Activated CD4-positive, alpha-beta T cell treated with anti-CD3 and anti-CD28 coated beads for 36 hours (primary cell): ENCODE data around the gene TBCD. TPM values are rescaled to one million over a fixed set of nuclear protein-coding genes. Genes with fewer than 3 reads are reported as not detected.
"Not testable (repeated sequence)": the region's sequence is repeated elsewhere in the genome, so short reads cannot be mapped to it uniquely, and the experiment has no call there.

Experiments
- ATAC-seq: fragments of 200-7000 bp; cut with Tn5 transposase; one replicate; pipeline ENCODE4 v1.10.0; 2021; ENCODE audit warnings: mild to moderate bottlenecking, moderate library complexity
- CTCF ChIA-PET: fragments of 350-600 bp; sonication (Branson Sonifier 250); formaldehyde crosslinking; loops from one replicate; lab custom pipeline; 2021; ENCODE audit warnings: antibody characterized with exemption; lab: Charles Lee
- POLR2A ChIA-PET: fragments of 350-600 bp; sonication (Branson Sonifier 250); formaldehyde crosslinking; loops from one replicate; lab custom pipeline; 2021; ENCODE audit warnings: antibody characterized with exemption, inconsistent platforms; lab: Charles Lee
- DNase-seq: peaks from one replicate; pipeline ENCODE4 v3.0.0-alpha.2; 2020
- H3K27ac Mint-ChIP-seq: one replicate; pipeline ENCODE4 v1.8.0; 2021; ENCODE audit warnings: mixed read lengths
- H3K27me3 Mint-ChIP-seq: one replicate; pipeline ENCODE4 v1.8.0; 2021; ENCODE audit warnings: mixed read lengths
- H3K36me3 Mint-ChIP-seq: one replicate; pipeline ENCODE4 v1.8.0; 2021; ENCODE audit warnings: low read depth, mixed read lengths
- H3K4me1 Mint-ChIP-seq: one replicate; pipeline ENCODE4 v1.8.0; 2021; ENCODE audit warnings: mixed read lengths
- H3K4me3 Mint-ChIP-seq: one replicate; pipeline ENCODE4 v1.8.0; 2021; ENCODE audit warnings: mild to moderate bottlenecking, moderate library complexity, mixed read lengths
- H3K9me3 Mint-ChIP-seq: one replicate; pipeline ENCODE4 v1.8.0; 2021; ENCODE audit warnings: low read depth, mixed read lengths
- intact Hi-C, 2 experiments: fragments of 100-400 bp; cut with DNase I in 1 of 2; cut with micrococcal nuclease in 1 of 2; formaldehyde crosslinking; loops; one replicate each; pipeline versions ENCODE4 v1.14.2 to v1.15.1; 2022 to 2024; cut with DNase I, micrococcal nuclease
- total RNA-seq, 2 experiments: library from RNA; stranded (reverse); gene quantifications; one replicate each; pipeline ENCODE4 v1.2.3, GENCODE V29; 2021

Gene TBCD
- total RNA-seq, 2 experiments from 2014 or later = 83.3 to 97.2 TPM

GRCh38 chr17:82974136-82974952 lies 222.5 kb downstream of the TBCD start:
- ChIA-PET POLR2A (no interaction called here), CTCF (interaction anchor here (1.0 kb wide), 1 partner anchor 11 kb away, joined by 5 read pairs; no protein-coding TSS in a partner anchor)
- no peak for DNase-seq
- peaks cover 18% of the 10 kb centered on the region for H3K4me1 Mint-ChIP-seq
- no peak overlapping the region for H3K4me3 Mint-ChIP-seq
- intact Hi-C loops = no loop called here
- no peak for ATAC-seq
- H3K36me3 Mint-ChIP-seq = no peaks in the 10 kb centered on the region
- no peak overlapping the region for H3K27ac Mint-ChIP-seq
- H3K27me3 Mint-ChIP-seq = no peaks in the 10 kb centered on the region
- no peaks in the 10 kb centered on the region for H3K9me3 Mint-ChIP-seq

GRCh38 chr17:82976982-82977488 lies 225.2 kb downstream of the TBCD start:
- H3K36me3 Mint-ChIP-seq = peaks cover 4% of the 10 kb centered on the region
- DNase-seq (no peak), ATAC-seq (no peak)
- H3K4me1 Mint-ChIP-seq = peaks cover 19% of the 10 kb centered on the region
- no peaks in the 10 kb centered on the region for H3K27me3 Mint-ChIP-seq
- ChIA-PET CTCF (no interaction called here), POLR2A (no interaction called here)
- H3K4me3 Mint-ChIP-seq = no peak overlapping the region
- no peaks in the 10 kb centered on the region for H3K9me3 Mint-ChIP-seq
- intact Hi-C loops = no loop called here
- H3K27ac Mint-ChIP-seq = no peak overlapping the region

DNA sequence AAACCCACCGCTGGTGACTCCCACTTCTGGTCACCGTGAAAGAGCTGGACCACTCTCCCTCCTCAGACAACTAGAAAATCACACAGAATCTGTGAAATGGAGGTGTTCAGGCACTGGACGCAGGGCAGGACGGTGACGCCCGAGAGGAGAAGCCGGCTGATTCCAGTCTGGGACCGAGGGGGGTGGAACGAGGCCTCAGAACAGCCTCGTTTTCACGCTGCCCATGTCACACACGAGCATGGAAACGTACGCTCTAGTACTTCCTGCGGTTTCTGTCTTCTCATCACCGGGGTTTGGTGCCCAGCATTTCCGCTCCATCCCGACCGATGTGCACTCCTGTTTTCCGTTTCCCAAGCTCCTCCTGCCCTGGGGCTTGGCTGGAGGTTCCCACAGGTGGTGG lies 225.7 kb downstream of the TBCD start:
- intact Hi-C loops = no loop called here
- ATAC-seq = no peak
- peaks cover 19% of the 10 kb centered on the region for H3K4me1 Mint-ChIP-seq

GRCh38 chr17:82978765-82979349 lies 227.0 kb downstream of the TBCD start:
- intact Hi-C loops = no loop called here
- CTCF ChIA-PET = interaction anchor here (1.4 kb wide), 1 partner anchor 11 kb away, joined by 3 read pairs; no protein-coding TSS in a partner anchor
- POLR2A ChIA-PET = no interaction called here
- Mint-ChIP-seq H3K27ac (peak overlapping the region; percentile 1), H3K4me1 (peaks cover 19% of the 10 kb centered on the region), H3K27me3 (no peaks in the 10 kb centered on the region), H3K9me3 (no peaks in the 10 kb centered on the region), H3K4me3 (no peak overlapping the region), H3K36me3 (peaks cover 6% of the 10 kb centered on the region)
- no peak for DNase-seq
- ATAC-seq = peak; percentile 82

More for the DNA sequence above, 225.7 kb downstream of the TBCD start:
- Mint-ChIP-seq H3K4me3 (no peak overlapping the region), H3K9me3 (no peaks in the 10 kb centered on the region), H3K27me3 (no peaks in the 10 kb centered on the region), H3K36me3 (peaks cover 5% of the 10 kb centered on the region), H3K27ac (no peak overlapping the region)
- ChIA-PET CTCF (no interaction called here), POLR2A (no interaction called here)
- DNase-seq = no peak

GRCh38 chr17:82979718-82980117 lies 227.9 kb downstream of the TBCD start:
- Mint-ChIP-seq H3K4me3 (no peak overlapping the region), H3K27ac (no peak overlapping the region), H3K27me3 (no peaks in the 10 kb centered on the region), H3K9me3 (no peaks in the 10 kb centered on the region), H3K36me3 (peaks cover 6% of the 10 kb centered on the region), H3K4me1 (peaks cover 21% of the 10 kb centered on the region)
- DNase-seq (no peak), ATAC-seq (no peak)
- intact Hi-C loops = no loop called here
- ChIA-PET CTCF (interaction anchor here (0.8 to 1.4 kb wide), 2 partner anchors 10 to 16 kb away, joined by 3 to 4 read pairs; no protein-coding TSS in a partner anchor), POLR2A (no interaction called here)

- ChIA-PET CTCF (no interaction called here), POLR2A (no interaction called here)
- Mint-ChIP-seq H3K27me3 (no peaks in the 10 kb centered on the region), H3K36me3 (peaks cover 6% of the 10 kb centered on the region), H3K4me1 (peaks cover 29% of the 10 kb centered on the region), H3K9me3 (no peaks in the 10 kb centered on the region), H3K4me3 (no peak overlapping the region), H3K27ac (no peak overlapping the region)
- no peak for DNase-seq
- no peak for ATAC-seq
- intact Hi-C loops = no loop called here
Measured at GRCh38 chr17:82980632-82981031, 228.8 kb downstream of the TBCD start.

DNA sequence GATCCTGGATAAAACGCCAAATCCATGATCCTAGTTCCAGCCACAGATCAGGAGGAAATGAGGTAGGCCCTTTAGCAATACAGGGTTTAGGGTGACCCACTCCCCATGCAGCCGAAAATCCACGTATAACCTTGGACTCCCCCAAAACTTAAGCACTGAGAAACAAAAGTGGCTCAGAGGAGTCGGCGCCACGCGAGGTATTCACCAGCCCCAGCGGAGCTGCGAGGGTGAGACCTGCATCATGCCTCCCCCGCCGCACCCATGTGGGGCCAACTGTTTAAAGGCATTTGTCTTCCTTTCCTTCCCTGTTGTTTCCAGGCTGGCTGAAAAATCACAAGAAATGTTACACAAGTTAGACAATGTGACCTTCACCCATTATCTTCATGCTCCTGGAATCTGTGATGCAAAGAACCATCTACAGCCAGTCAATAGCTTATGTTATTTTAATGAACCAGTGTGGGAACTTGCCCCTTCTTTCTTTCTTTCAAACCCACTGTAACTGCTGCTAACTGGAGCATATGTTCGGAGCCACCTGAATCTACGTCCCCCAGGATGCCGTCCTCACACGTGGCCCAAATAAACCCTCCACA lies 229.4 kb downstream of the TBCD start:
- no peak overlapping the region for H3K27ac Mint-ChIP-seq
- no peak overlapping the region for H3K4me3 Mint-ChIP-seq
- H3K9me3 Mint-ChIP-seq = no peaks in the 10 kb centered on the region
- ChIA-PET POLR2A (no interaction called here), CTCF (interaction anchor here (0.6 kb wide), 1 partner anchor 103 kb away, joined by 4 read pairs; no protein-coding TSS in a partner anchor)
- no peaks in the 10 kb centered on the region for H3K27me3 Mint-ChIP-seq
- intact Hi-C loops = no loop called here
- peaks cover 35% of the 10 kb centered on the region for H3K4me1 Mint-ChIP-seq
- ATAC-seq (no peak), DNase-seq (no peak)
- H3K36me3 Mint-ChIP-seq = peaks cover 6% of the 10 kb centered on the region

- H3K9me3 Mint-ChIP-seq = no peaks in the 10 kb centered on the region
- DNase-seq (no peak), ATAC-seq (no peak)
- no peaks in the 10 kb centered on the region for H3K27me3 Mint-ChIP-seq
- intact Hi-C loops = no loop called here
- ChIA-PET CTCF (no interaction called here), POLR2A (no interaction called here)
- peaks cover 6% of the 10 kb centered on the region for H3K36me3 Mint-ChIP-seq
- H3K27ac Mint-ChIP-seq = no peak overlapping the region
- H3K4me1 Mint-ChIP-seq = peaks cover 37% of the 10 kb centered on the region
- H3K4me3 Mint-ChIP-seq = no peak overlapping the region
Measured at GRCh38 chr17:82983510-82984248, 231.8 kb downstream of the TBCD start.

- ATAC-seq, CTCF ChIA-PET, H3K27me3 Mint-ChIP-seq, H3K9me3 Mint-ChIP-seq, H3K27ac Mint-ChIP-seq, H3K36me3 Mint-ChIP-seq, intact Hi-C loops, POLR2A ChIA-PET, H3K4me3 Mint-ChIP-seq, DNase-seq: not testable (repeated sequence)
- H3K4me1 Mint-ChIP-seq = peaks cover 31% of the 10 kb centered on the region
Measured at GRCh38 chr17:82984249-82984617, 232.4 kb downstream of the TBCD start.

- Mint-ChIP-seq H3K4me1 (peaks cover 25% of the 10 kb centered on the region), H3K27me3 (no peaks in the 10 kb centered on the region), H3K9me3 (no peaks in the 10 kb centered on the region), H3K4me3 (no peak overlapping the region), H3K36me3 (peaks cover 6% of the 10 kb centered on the region), H3K27ac (peak overlapping the region; percentile 26)
- POLR2A ChIA-PET = interaction anchor here (0.7 kb wide), 1 partner anchor 123 kb away, joined by 3 read pairs; no protein-coding TSS in a partner anchor
- CTCF ChIA-PET = interaction anchor here (0.6 to 0.8 kb wide), 2 partner anchors 27 to 303 kb away, joined by 3 read pairs; no protein-coding TSS in a partner anchor
- ATAC-seq (peak; percentile 44), DNase-seq (no peak)
- intact Hi-C loops = no loop called here
Measured at GRCh38 chr17:82984751-82985427, 233.0 kb downstream of the TBCD start.
